ENCODE results near the gene CSMD2.
"Not testable (repeated sequence)": the region's sequence is repeated elsewhere in the genome, so short reads cannot be mapped to it uniquely, and the experiment has no call there.

The CSMD2 gene

DNA sequence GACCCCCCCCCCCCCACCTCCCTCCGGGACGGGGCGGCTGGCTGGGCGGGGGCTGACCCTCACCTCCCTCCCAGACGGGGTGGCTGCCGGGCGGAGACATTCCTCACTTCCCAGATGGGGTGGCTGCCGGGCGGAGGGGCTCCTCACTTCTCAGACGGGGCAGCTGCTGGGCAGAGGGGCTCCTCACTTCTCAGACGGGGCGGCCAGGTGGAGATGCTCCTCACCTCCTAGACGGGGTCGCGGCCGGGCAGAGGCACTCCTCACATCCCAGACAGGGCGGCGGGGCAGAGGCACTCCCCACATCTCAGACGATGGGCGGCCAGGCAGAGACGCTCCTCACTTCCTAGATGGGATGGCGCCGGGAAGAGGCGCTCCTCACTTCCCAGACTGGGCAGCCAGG is 655.8 kb downstream of the CSMD2 start:
- not testable (repeated sequence) for DNase-seq

- DNase-seq, result no peak
Observed at GRCh38 chr1:33508151-33508550, 656.9 kb downstream of the CSMD2 start.

DNA sequence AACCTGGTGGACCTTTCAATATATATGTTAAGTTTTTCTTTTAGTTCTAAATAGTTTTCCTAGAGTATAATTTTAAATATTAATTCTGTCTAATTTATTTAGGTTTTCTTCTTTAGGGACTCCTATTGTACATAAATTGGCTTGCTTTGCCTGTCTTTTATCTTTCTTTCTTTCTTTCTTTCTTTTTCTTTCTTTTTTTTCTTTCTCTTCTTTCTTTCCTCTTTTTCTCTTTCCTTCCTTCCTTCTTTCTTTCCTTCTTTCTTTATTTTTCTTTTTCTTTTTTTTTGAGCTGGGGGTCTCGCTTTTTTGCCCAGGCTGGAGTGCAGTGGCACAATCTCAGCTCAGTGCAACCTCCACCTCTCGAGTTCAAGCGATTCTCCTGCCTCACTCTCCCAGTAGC is 657.4 kb downstream of the CSMD2 start:
- DNase-seq, result no peak

DNA sequence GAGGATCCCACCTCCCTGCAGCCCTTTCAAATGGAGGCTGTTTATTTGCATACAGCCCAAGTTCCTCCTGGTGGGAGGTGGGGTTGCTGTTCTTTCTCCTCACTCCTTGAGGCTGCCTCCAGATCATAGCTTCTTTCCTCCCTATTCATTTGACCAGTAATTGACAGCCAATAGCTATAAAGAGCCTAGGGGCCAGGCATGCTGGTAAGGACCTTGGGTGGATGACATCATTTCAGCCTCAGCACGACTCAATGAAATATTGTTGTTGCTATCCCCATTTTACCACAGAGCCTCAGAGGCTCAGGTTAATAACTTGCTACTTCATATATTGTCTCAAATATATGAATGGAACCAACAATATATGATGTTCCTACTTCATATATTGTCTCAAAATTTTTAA is 661.5 kb downstream of the CSMD2 start:
- no peak for DNase-seq

DNA sequence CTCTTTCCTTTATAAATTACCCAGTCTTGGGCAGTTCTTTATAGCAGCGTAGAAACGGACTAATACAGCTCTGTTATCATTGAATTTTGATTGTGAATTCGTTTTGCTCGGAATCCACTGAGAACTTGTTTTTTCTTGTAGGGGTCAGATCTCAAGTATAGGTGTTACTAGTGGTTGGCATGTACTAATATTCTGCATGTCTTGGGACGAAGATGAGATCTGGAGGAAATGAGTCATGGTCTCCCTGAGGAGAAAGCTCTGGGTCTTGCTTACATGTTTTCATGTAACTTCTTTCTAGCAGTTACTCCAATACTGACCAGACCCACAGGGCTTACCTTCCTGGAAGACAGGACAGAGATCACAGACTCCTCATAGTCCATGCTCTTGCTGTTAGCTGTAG is 662.3 kb downstream of the CSMD2 start:
- DNase-seq, result no peak

DNA sequence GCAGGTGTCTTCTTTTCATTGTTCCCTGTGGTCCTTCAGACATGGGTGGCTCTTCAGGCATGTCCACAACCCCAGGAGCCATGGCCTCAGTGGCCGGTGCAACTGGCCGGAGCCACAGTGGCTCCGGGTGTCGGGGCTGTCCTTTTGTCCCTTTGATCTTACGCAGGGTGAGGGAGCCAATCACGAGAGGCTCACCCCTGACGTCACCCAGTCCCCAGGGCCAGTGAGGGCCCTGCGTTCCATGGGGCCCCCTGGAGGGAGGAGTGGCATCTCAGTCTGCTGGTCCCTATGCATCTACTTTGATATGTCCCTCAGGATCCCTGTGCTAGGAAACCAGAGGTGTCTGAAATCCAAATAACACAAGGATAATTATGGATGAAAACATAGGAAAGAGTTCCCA is 663.3 kb downstream of the CSMD2 start:
- DNase-seq, result no peak

GRCh38 chr1:33501309-33501708 is 663.7 kb downstream of the CSMD2 start:
- no peak for DNase-seq

- DNase-seq, result no peak
Observed at GRCh38 chr1:33500547-33500946, 664.5 kb downstream of the CSMD2 start.

- DNase-seq, result no peak
Observed at GRCh38 chr1:33497410-33497809, 667.6 kb downstream of the CSMD2 start.

DNA sequence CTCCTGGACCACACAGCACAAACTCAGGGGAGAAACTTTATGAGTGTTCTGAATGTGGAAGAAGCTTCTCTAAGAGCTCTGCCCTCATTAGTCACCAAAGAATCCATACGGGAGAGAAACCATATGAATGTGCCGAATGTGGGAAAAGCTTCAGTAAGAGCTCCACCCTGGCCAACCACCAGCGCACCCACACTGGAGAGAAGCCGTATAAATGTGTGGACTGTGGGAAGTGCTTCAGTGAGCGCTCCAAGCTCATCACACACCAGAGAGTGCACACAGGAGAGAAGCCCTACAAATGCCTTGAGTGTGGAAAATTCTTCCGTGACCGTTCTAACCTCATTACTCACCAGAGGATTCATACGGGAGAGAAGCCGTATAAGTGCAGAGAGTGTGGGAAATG is 670.1 kb downstream of the CSMD2 start:
- no peak for DNase-seq

GRCh38 chr1:33488624-33489023 is 676.4 kb downstream of the CSMD2 start:
- DNase-seq, result no peak

GRCh38 chr1:33482412-33482811 is 682.6 kb downstream of the CSMD2 start:
- no peak for DNase-seq

- DNase-seq, result no peak
Observed at GRCh38 chr1:33477451-33477850, 687.6 kb downstream of the CSMD2 start.

GRCh38 chr1:33473900-33474299 is 691.1 kb downstream of the CSMD2 start:
- DNase-seq, result no peak

GRCh38 chr1:33472269-33472980 is 692.6 kb downstream of the CSMD2 start, which contains the start of gene ZSCAN20:
TSS of gene ZSCAN20 (plus strand) at chr1:33472645. CDS start at chr1:33479289, 6,644 bp downstream.
- DNase-seq, result peak; percentile 91

DNA sequence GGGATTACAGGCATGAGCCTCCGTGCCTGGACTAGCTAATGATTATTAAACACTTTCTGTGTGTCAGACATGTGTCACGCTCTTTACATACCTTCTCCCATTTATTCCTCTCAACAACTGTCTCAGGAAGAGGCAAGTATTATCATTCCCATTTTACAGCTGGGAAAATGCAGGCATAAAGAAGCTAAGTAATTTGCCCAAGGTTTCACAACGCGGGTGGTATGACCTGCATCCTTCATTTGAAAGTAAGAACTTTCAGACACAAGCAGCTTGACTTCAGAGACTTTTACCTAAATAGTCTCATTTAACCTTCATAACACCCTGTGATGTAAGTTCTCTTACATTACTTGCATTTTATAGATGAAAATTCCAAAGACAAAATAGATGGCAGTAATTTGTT is 693.6 kb downstream of the CSMD2 start:
- DNase-seq, result no peak

GRCh38 chr1:33470495-33471012 is 694.5 kb downstream of the CSMD2 start:
- DNase-seq, result peak; percentile 57

- DNase-seq, result no peak
Observed at GRCh38 chr1:33469691-33470090, 695.3 kb downstream of the CSMD2 start.

DNA sequence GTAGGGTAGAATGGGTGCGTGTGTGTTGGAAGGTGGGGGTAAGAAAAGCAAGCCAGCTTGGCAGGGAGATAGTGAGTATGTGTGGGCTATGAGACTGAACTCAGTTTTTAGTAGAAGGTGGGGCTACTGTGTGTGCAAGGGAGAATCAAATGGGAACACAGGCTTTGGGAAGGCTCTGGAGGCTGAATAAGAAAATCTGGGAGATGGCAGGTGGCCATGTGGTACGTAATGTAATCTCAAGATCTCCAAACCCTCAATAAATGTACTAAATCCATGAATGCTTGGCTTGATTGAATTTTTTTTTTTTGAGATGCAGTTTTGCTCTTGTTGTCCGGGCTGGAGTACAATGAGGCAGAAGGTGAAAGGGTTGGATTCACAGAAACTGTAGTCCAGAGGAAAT is 696.1 kb downstream of the CSMD2 start:
- DNase-seq, result no peak

- no peak for DNase-seq
Observed at GRCh38 chr1:33468531-33468930, 696.5 kb downstream of the CSMD2 start.

- no peak for DNase-seq
Observed at GRCh38 chr1:33468011-33468410, 697.0 kb downstream of the CSMD2 start.

DNA sequence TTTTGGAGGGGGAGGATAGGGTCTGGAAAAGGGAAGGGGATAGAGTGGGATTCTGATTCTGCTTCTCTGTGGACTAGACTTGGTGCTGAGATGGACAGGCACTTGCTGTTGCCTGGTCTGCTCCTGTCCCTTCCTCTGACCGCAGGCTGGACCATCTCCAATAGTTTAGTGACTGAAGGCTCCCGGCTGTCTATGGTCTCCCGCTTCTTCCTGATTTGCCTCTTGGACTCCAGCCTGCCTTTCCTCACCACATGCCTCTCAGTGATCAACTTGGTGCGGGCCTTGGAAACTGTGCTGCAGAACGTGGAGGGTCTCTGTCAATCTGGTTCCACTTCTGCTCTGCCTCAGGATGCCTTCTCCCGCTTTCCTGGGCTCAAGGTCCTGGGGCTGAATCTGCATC is 698.9 kb downstream of the CSMD2 start:
- DNase-seq, result no peak

GRCh38 chr1:33465316-33465715 is 699.7 kb downstream of the CSMD2 start:
- DNase-seq, result no peak

- DNase-seq, result no peak
Observed at GRCh38 chr1:33464552-33464951, 700.5 kb downstream of the CSMD2 start.

Data from activated naive CD4-positive, alpha-beta T cell treated with Interleukin-2 at 50 U/mL for 16 hours (primary cell).